ENCODE results near the gene TTC14. TPM values are rescaled to one million over a fixed set of nuclear protein-coding genes. Genes with fewer than 3 reads are reported as not detected.
"Not testable (repeated sequence)": the region's sequence is repeated elsewhere in the genome, so short reads cannot be mapped to it uniquely, and the experiment has no call there.

Gene TTC14
- polyA plus RNA-seq (ENCODE audit: low read depth in 6 of 6): 10 to 100 TPM; 24.9 to 32.7 (median 27.5) TPM

GRCh38 chr3:180601688-180602666, at the start of gene TTC14:
TSS of gene TTC14 (plus strand) at chr3:180602163. CDS start at chr3:180602262, 99 bp downstream.
- Mint-ChIP-seq H3K4me1 (peaks cover 12 to 22% (median 18%) of the 10 kb centered on the region in 3 donors), H3K27ac (peak within 1 kb of the TSS; percentile 97 to 98 (median 98)), H3K4me3 (peak within 1 kb of the TSS; percentile 90 to 99 (median 95)), H3K9me3 (peaks cover 0 to 25% (median 13%) of the 10 kb centered on the region in 7 donors), H3K27me3 (peaks cover 20 to 29% (median 21%) of the 10 kb centered on the region in 3 donors), H3K36me3 (peaks cover 20 to 23% of the 10 kb centered on the region in 2 donors)
- DNase-seq: peak; percentile 91
- ATAC-seq (ENCODE audit: low read depth in 2 of 2): peak; percentile 93

GRCh38 chr3:180563406-180563805, 38.6 kb upstream of the TTC14 start:
- no peak overlapping the region for H3K4me3 Mint-ChIP-seq
- H3K9me3 Mint-ChIP-seq: peaks cover 9 to 24% (median 12%) of the 10 kb centered on the region in 7 donors
- H3K27me3 Mint-ChIP-seq: peaks cover 3 to 24% (median 10%) of the 10 kb centered on the region in 3 donors
- no peak for DNase-seq
- ATAC-seq (ENCODE audit: low read depth in 2 of 2): no peak
- peaks cover 0 to 8% of the 10 kb centered on the region in 2 donors for H3K36me3 Mint-ChIP-seq
- H3K4me1 Mint-ChIP-seq: no peaks in the 10 kb centered on the region
- H3K27ac Mint-ChIP-seq: no peak overlapping the region

GRCh38 chr3:180564676-180565075, 37.3 kb upstream of the TTC14 start:
- no peak for DNase-seq

GRCh38 chr3:180570238-180570637, 31.7 kb upstream of the TTC14 start:
- H3K9me3 Mint-ChIP-seq: peaks cover 0 to 9% (median 2%) of the 10 kb centered on the region in 7 donors
- no peak for ATAC-seq (ENCODE audit: low read depth in 2 of 2)
- no peak overlapping the region for H3K27ac Mint-ChIP-seq
- no peaks in the 10 kb centered on the region for H3K36me3 Mint-ChIP-seq
- H3K4me3 Mint-ChIP-seq: no peak overlapping the region
- H3K4me1 Mint-ChIP-seq: no peaks in the 10 kb centered on the region
- peaks cover 10 to 22% (median 16%) of the 10 kb centered on the region in 3 donors for H3K27me3 Mint-ChIP-seq
- DNase-seq: no peak

More at GRCh38 chr3:180564676-180565075, 37.3 kb upstream of the TTC14 start:
- H3K4me3 Mint-ChIP-seq: no peak overlapping the region
- H3K4me1 Mint-ChIP-seq: no peaks in the 10 kb centered on the region
- H3K9me3 Mint-ChIP-seq: peaks cover 4 to 17% (median 6%) of the 10 kb centered on the region in 7 donors
- H3K27ac Mint-ChIP-seq: no peak overlapping the region
- H3K27me3 Mint-ChIP-seq: peaks cover 3 to 24% (median 14%) of the 10 kb centered on the region in 3 donors
- peaks cover 0 to 3% of the 10 kb centered on the region in 2 donors for H3K36me3 Mint-ChIP-seq
- ATAC-seq (ENCODE audit: low read depth in 2 of 2): no peak

- peaks cover 17 to 32% (median 21%) of the 10 kb centered on the region in 3 donors for H3K27me3 Mint-ChIP-seq
- no peaks in the 10 kb centered on the region for H3K4me1 Mint-ChIP-seq
- no peaks in the 10 kb centered on the region for H3K36me3 Mint-ChIP-seq
- ATAC-seq (ENCODE audit: low read depth in 2 of 2) (no peak), DNase-seq (no peak)
- no peak overlapping the region for H3K27ac Mint-ChIP-seq
- H3K9me3 Mint-ChIP-seq: peaks cover 0 to 9% (median 2%) of the 10 kb centered on the region in 7 donors
- no peak overlapping the region for H3K4me3 Mint-ChIP-seq
These were observed 29.9 kb upstream of the TTC14 start for GRCh38 chr3:180571831-180572598.

- Mint-ChIP-seq H3K4me1 (no peaks in the 10 kb centered on the region), H3K27ac (no peak overlapping the region), H3K36me3 (no peaks in the 10 kb centered on the region), H3K27me3 (peaks cover 16 to 21% (median 20%) of the 10 kb centered on the region in 3 donors), H3K9me3 (peaks cover 0 to 9% (median 2%) of the 10 kb centered on the region in 7 donors), H3K4me3 (no peak overlapping the region)
- no peak for DNase-seq
- ATAC-seq (ENCODE audit: low read depth in 2 of 2): no peak
These were observed 26.4 kb upstream of the TTC14 start for GRCh38 chr3:180575571-180575970.

GRCh38 chr3:180580934-180581333, 21.0 kb upstream of the TTC14 start:
- Mint-ChIP-seq H3K4me3 (no peak overlapping the region), H3K4me1 (no peaks in the 10 kb centered on the region), H3K27me3 (peaks cover 29 to 31% (median 29%) of the 10 kb centered on the region in 3 donors), H3K36me3 (no peaks in the 10 kb centered on the region), H3K9me3 (peaks cover 0 to 4% (median 0%) of the 10 kb centered on the region in 7 donors), H3K27ac (no peak overlapping the region)
- ATAC-seq (ENCODE audit: low read depth in 2 of 2) (no peak), DNase-seq (no peak)

- ATAC-seq (ENCODE audit: low read depth in 2 of 2) (no peak), DNase-seq (no peak)
- peaks cover 0 to 5% (median 0%) of the 10 kb centered on the region in 7 donors for H3K9me3 Mint-ChIP-seq
- peaks cover 52 to 62% (median 58%) of the 10 kb centered on the region in 3 donors for H3K27me3 Mint-ChIP-seq
- H3K4me1 Mint-ChIP-seq: no peaks in the 10 kb centered on the region
- no peak overlapping the region for H3K4me3 Mint-ChIP-seq
- peaks cover 0 to 5% of the 10 kb centered on the region in 2 donors for H3K36me3 Mint-ChIP-seq
- no peak overlapping the region for H3K27ac Mint-ChIP-seq
These were observed 11.6 kb upstream of the TTC14 start for GRCh38 chr3:180590396-180590795.

- not testable (repeated sequence) for H3K36me3 Mint-ChIP-seq; DNase-seq; H3K4me1 Mint-ChIP-seq; H3K27ac Mint-ChIP-seq; ATAC-seq (ENCODE audit: low read depth in 2 of 2); H3K4me3 Mint-ChIP-seq
- Mint-ChIP-seq H3K9me3 (peaks cover 0 to 13% (median 4%) of the 10 kb centered on the region in 7 donors), H3K27me3 (peaks cover 48 to 65% (median 61%) of the 10 kb centered on the region in 3 donors)
These were observed 8.3 kb upstream of the TTC14 start for GRCh38 chr3:180593631-180594030.

- ATAC-seq (ENCODE audit: low read depth in 2 of 2) (no peak), DNase-seq (no peak)
- Mint-ChIP-seq H3K9me3 (peaks cover 0 to 13% (median 5%) of the 10 kb centered on the region in 7 donors), H3K4me3 (no peak overlapping the region), H3K27me3 (peaks cover 45 to 68% (median 63%) of the 10 kb centered on the region in 3 donors), H3K36me3 (peaks cover 0 to 5% of the 10 kb centered on the region in 2 donors), H3K4me1 (no peaks in the 10 kb centered on the region), H3K27ac (no peak overlapping the region)
These were observed 7.1 kb upstream of the TTC14 start for GRCh38 chr3:180594631-180595558.

- Mint-ChIP-seq H3K27me3 (peaks cover 47 to 70% (median 62%) of the 10 kb centered on the region in 3 donors), H3K4me3 (no peak overlapping the region), H3K36me3 (peaks cover 0 to 5% of the 10 kb centered on the region in 2 donors), H3K27ac (no peak overlapping the region), H3K9me3 (peaks cover 0 to 13% (median 5%) of the 10 kb centered on the region in 7 donors), H3K4me1 (no peaks in the 10 kb centered on the region)
- DNase-seq (no peak), ATAC-seq (ENCODE audit: low read depth in 2 of 2) (no peak)
These were observed 6.4 kb upstream of the TTC14 start for GRCh38 chr3:180595559-180595935.

GRCh38 chr3:180600473-180600872, 1.5 kb upstream of the TTC14 start:
- H3K27ac Mint-ChIP-seq: peak overlapping the region in 1 of 6 donors; percentile 21

More at GRCh38 chr3:180600473-180600872, 1.5 kb upstream of the TTC14 start:
- DNase-seq (no peak), ATAC-seq (ENCODE audit: low read depth in 2 of 2) (no peak)
- Mint-ChIP-seq H3K36me3 (peaks cover 13 to 17% of the 10 kb centered on the region in 2 donors), H3K27me3 (peaks cover 28 to 45% (median 29%) of the 10 kb centered on the region in 3 donors), H3K9me3 (peaks cover 0 to 28% (median 13%) of the 10 kb centered on the region in 7 donors), H3K4me1 (peaks cover 12 to 22% (median 18%) of the 10 kb centered on the region in 3 donors), H3K4me3 (peak overlapping the region in 5 of 8 donors; percentile 6 to 91 (median 25))

All from naive B cell (primary cell).